Ascending aorta (tissue), 2 donors: ENCODE data around the gene CER1. TPM values are rescaled to one million over a fixed set of nuclear protein-coding genes. Genes with fewer than 3 reads are reported as not detected.

Experiments
- DNase-seq, 2 donors: peaks; one replicate each; pipeline ENCODE4 v3.0.0-alpha.2; 2019; ENCODE audit warnings: low spot score in 2 of 2
- H3K27ac ChIP-seq, 2 donors: fragments of 200-600 bp; sonication (generic); one replicate each; pipeline ENCODE4 v1.5.1; 2016 to 2017; ENCODE audit warnings: mild to moderate bottlenecking in 1 of 2
- H3K27me3 ChIP-seq: fragments of 200-600 bp; sonication (generic); one replicate; pipeline ENCODE4 v1.5.1; 2017
- H3K36me3 ChIP-seq, 2 donors: fragments of 200-600 bp; sonication (generic); one replicate each; pipeline ENCODE4 v1.5.1; 2016
- H3K4me1 ChIP-seq, 2 donors: fragments of 200-600 bp; sonication (generic); one replicate each; pipeline ENCODE4 v1.5.1; 2016 to 2017; ENCODE audit warnings: mild to moderate bottlenecking in 1 of 2
- H3K4me3 ChIP-seq, 2 donors: fragments of 200-600 bp; sonication (generic); one replicate each; pipeline ENCODE4 v1.5.1; 2016 to 2017; ENCODE audit warnings: mild to moderate bottlenecking in 1 of 2
- H3K9me3 ChIP-seq, 2 donors: fragments of 200-600 bp; sonication (generic); one replicate each; pipeline ENCODE4 v1.5.1; 2016
- CTCF ChIP-seq, 3 experiments: fragments of 200-600 bp in 2 of 3; fragments of 450-650 bp in 1 of 3; sonication (generic) in 2 of 3; IDR thresholded peaks; one replicate each; pipeline ENCODE4 v1.5.1; 2016 to 2019; ENCODE audit warnings: antibody characterized with exemption in 3 of 3, mild to moderate bottlenecking in 1 of 3, moderate library complexity in 1 of 3
- intact Hi-C: fragments of 100-400 bp; cut with DNase I; formaldehyde crosslinking; loops from one replicate; pipeline ENCODE4 v1.15.1; 2023
- total RNA-seq: library from RNA; depleted of rRNA; stranded (reverse); fragments of >200 nt; gene quantifications from one replicate; pipeline ENCODE4 v1.1.0, GENCODE V29; 2016

CER1 gene
- not detected for total RNA-seq

- H3K4me1 ChIP-seq = no peaks in the 10 kb centered on the region
- intact Hi-C loops = no loop called here
- no peak within 1 kb of the TSS for H3K27ac ChIP-seq
- no peaks in the 10 kb centered on the region for H3K27me3 ChIP-seq
- no peaks in the 10 kb centered on the region for H3K9me3 ChIP-seq
- H3K36me3 ChIP-seq = no peaks in the 10 kb centered on the region
- no peak within 1 kb of the TSS for H3K4me3 ChIP-seq
- no peak for DNase-seq
- TF ChIP-seq CTCF (IDR thresholded peaks at IDR 0.05) = no peak
Observed at GRCh38 chr9:14722391-14723035, at the start of gene CER1. TSS of gene CER1 (minus strand) at chr9:14722733. CDS start at chr9:14722672, 61 bp downstream.

DNA sequence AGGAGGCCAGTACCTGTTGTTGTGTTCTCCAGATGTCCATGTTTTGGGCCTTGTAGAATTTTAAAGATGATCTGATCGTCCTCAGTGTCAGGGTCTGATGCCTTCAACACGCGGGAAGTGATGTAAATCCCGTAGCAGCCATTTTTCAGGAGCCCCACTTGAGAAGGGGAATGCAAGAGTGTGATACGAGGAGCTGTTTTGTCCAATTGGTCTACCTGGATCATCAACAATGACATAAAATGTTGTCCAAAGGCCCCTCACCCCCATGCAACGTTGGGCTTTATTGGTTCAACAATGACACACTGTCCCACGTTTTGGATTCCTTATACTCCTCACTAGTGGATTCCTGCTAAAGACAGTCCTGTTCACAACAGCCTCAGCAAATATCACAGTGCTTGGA, 48.1 kb upstream of the CER1 start:
- Histone ChIP-seq H3K4me3 (no peak overlapping the region), H3K4me1 (no peaks in the 10 kb centered on the region), H3K27me3 (no peaks in the 10 kb centered on the region), H3K27ac (no peak overlapping the region), H3K9me3 (no peaks in the 10 kb centered on the region), H3K36me3 (no peaks in the 10 kb centered on the region)
- intact Hi-C loops = no loop called here
- no peak for TF ChIP-seq CTCF (IDR thresholded peaks at IDR 0.05)
- DNase-seq = no peak

DNA sequence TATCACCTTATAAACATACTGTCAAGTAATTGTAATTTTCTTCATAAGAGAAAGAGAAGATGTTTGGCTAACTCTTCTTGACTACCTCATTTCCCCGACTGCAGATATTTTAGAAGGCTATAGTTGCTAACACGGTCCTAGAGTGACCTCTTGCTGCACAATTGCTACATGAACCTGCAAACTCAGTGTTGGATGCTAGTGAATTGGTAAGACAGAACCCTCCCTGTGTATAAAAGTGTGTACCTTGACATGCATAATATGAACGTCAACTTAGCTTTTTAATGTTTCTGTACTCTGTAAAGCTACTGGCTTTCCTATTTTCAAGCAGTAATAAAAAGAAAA, 46.7 kb upstream of the CER1 start:
- Histone ChIP-seq H3K36me3 (no peaks in the 10 kb centered on the region), H3K27me3 (no peaks in the 10 kb centered on the region), H3K27ac (no peak overlapping the region), H3K4me1 (no peaks in the 10 kb centered on the region), H3K4me3 (no peak overlapping the region), H3K9me3 (no peaks in the 10 kb centered on the region)
- TF ChIP-seq CTCF (IDR thresholded peaks at IDR 0.05) = no peak
- intact Hi-C loops = loop anchor here (10.0 kb wide), 2 partner anchors 1414 to 1734 kb away; no protein-coding TSS in a partner anchor
- no peak for DNase-seq

GRCh38 chr9:14768405-14769229, 46.1 kb upstream of the CER1 start:
- no peak overlapping the region for H3K27ac ChIP-seq

GRCh38 chr9:14766299-14766698, 43.8 kb upstream of the CER1 start:
- H3K27me3 ChIP-seq = no peaks in the 10 kb centered on the region
- H3K4me1 ChIP-seq = no peaks in the 10 kb centered on the region
- DNase-seq = no peak
- H3K36me3 ChIP-seq = no peaks in the 10 kb centered on the region
- no peak for TF ChIP-seq CTCF (IDR thresholded peaks at IDR 0.05)
- H3K4me3 ChIP-seq = no peak overlapping the region
- H3K27ac ChIP-seq = no peak overlapping the region
- H3K9me3 ChIP-seq = no peaks in the 10 kb centered on the region
- intact Hi-C loops = loop anchor here (2.0 to 10.0 kb wide), 3 partner anchors 149 to 1731 kb away; no protein-coding TSS in a partner anchor

More at GRCh38 chr9:14768405-14769229, 46.1 kb upstream of the CER1 start:
- no peaks in the 10 kb centered on the region for H3K27me3 ChIP-seq
- intact Hi-C loops = loop anchor here (10.0 kb wide), 2 partner anchors 1414 to 1734 kb away; no protein-coding TSS in a partner anchor
- no peaks in the 10 kb centered on the region for H3K9me3 ChIP-seq
- no peaks in the 10 kb centered on the region for H3K4me1 ChIP-seq
- peak overlapping the region in 1 of 2 donors; percentile 16 for H3K4me3 ChIP-seq
- no peaks in the 10 kb centered on the region for H3K36me3 ChIP-seq
- DNase-seq = no peak
- TF ChIP-seq CTCF (IDR thresholded peaks at IDR 0.05) = peak; percentile 43 to 82 (median 64)
